ENCODE results near the gene RUSC1. TPM values are rescaled to one million over a fixed set of nuclear protein-coding genes. Genes with fewer than 3 reads are reported as not detected.

The RUSC1 gene
- total RNA-seq, 2 experiments from 2014 or later, result 10.7 to 11.8 TPM

DNA sequence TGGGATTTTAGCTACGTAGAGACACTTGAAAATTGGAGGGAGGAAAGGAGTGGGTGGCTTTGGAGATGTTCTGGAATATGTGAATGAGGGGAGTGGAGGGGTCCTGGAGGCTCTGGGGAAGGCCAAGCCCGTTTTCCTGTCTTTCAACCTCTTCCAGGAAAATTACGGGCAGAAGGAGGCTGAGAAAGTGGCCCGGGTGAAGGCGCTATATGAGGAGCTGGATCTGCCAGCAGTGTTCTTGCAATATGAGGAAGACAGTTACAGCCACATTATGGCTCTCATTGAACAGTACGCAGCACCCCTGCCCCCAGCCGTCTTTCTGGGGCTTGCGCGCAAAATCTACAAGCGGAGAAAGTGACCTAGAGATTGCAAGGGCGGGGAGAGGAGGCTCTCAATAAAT lies 442 bp upstream of the RUSC1 start:
- Mint-ChIP-seq H3K9me3 (no peaks in the 10 kb centered on the region), H3K4me1 (ENCODE audit: low read depth) (peaks cover 34% of the 10 kb centered on the region), H3K27ac (peak overlapping the region; percentile 33), H3K4me3 (peak overlapping the region; percentile 86), H3K27me3 (no peaks in the 10 kb centered on the region), H3K36me3 (ENCODE audit: low read depth) (peaks cover 7% of the 10 kb centered on the region)
- Histone ChIP-seq H3K27me3 (ENCODE audit: control insufficient read depth in 1 of 2, insufficient read depth in 2 of 2, low read length in 2 of 2) (no peaks in the 10 kb centered on the region), H3K4me1 (ENCODE audit: insufficient read depth, low read length) (peaks cover 44% of the 10 kb centered on the region), H3K9me3 (ENCODE audit: control insufficient read depth in 1 of 2, insufficient read depth in 1 of 2, low read length in 2 of 2) (no peaks in the 10 kb centered on the region), H3K36me3 (ENCODE audit: insufficient read depth, low read length) (peaks cover 11% of the 10 kb centered on the region), H3K4me3 (ENCODE audit: low read length) (peak overlapping the region; percentile 54), H3K27ac (ENCODE audit: low read depth in 1 of 2, low read length in 2 of 2) (no peak overlapping the region)
- POLR2A ChIA-PET, result interaction anchor here (0.9 to 7.1 kb wide), 4 partner anchors 47 to 113 kb away, joined by 3 to 51 read pairs (median 4); partner anchors contain the start of genes CLK2 and SCAMP3
- TF ChIP-seq, protein P1, sequence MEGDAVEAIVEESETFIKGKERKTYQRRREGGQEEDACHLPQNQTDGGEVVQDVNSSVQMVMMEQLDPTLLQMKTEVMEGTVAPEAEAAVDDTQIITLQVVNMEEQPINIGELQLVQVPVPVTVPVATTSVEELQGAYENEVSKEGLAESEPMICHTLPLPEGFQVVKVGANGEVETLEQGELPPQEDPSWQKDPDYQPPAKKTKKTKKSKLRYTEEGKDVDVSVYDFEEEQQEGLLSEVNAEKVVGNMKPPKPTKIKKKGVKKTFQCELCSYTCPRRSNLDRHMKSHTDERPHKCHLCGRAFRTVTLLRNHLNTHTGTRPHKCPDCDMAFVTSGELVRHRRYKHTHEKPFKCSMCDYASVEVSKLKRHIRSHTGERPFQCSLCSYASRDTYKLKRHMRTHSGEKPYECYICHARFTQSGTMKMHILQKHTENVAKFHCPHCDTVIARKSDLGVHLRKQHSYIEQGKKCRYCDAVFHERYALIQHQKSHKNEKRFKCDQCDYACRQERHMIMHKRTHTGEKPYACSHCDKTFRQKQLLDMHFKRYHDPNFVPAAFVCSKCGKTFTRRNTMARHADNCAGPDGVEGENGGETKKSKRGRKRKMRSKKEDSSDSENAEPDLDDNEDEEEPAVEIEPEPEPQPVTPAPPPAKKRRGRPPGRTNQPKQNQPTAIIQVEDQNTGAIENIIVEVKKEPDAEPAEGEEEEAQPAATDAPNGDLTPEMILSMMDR (IDR thresholded peaks at IDR 0.05), result no peak
- CTCF ChIA-PET, result interaction anchor here (1.4 to 6.4 kb wide), 2 partner anchors 70 to 113 kb away, joined by 4 to 114 read pairs; no protein-coding TSS in a partner anchor
- ATAC-seq (ENCODE audit: poor library complexity) (no peak), DNase-seq (no peak)
- intact Hi-C loops (cut with DNase I, micrococcal nuclease), result loop anchor here (1.0 to 5.0 kb wide), 3 partner anchors 11 to 272 kb away; no protein-coding TSS in a partner anchor

DNA sequence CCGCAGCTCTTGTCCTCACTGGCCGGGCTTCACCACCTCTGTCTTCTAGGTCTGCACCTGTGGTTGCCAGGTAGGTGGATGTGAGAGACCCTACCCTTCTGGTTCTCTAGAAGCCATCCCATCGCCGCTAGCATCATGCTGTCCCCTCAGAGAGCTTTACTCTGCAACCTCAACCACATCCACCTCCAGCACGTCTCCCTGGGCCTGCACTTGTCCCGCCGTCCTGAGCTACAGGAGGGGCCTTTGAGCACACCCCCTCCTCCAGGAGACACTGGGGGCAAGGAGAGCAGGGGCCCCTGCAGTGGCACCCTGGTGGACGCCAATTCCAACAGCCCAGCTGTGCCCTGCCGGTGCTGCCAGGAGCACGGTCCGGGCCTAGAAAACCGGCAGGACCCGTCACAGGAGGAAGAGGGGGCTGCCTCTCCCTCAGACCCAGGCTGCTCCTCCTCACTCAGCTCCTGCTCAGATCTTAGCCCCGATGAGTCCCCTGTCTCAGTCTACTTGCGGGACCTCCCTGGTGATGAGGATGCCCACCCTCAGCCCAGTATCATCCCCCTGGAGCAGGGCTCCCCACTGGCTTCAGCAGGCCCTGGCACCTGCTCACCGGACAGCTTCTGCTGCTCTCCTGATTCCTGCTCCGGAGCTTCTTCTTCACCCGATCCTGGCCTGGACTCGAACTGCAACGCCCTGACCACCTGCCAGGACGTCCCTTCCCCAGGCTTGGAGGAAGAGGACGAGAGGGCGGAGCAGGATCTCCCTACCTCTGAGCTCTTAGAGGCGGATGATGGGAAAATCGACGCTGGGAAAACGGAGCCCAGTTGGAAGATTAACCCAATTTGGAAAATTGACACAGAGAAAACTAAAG lies 1.2 kb downstream of the RUSC1 start:
- Histone ChIP-seq H3K27me3 (ENCODE audit: control insufficient read depth in 1 of 2, insufficient read depth in 2 of 2, low read length in 2 of 2) (no peaks in the 10 kb centered on the region), H3K36me3 (ENCODE audit: insufficient read depth, low read length) (peaks cover 11% of the 10 kb centered on the region), H3K27ac (ENCODE audit: low read depth in 1 of 2, low read length in 2 of 2) (no peak overlapping the region), H3K9me3 (ENCODE audit: control insufficient read depth in 1 of 2, insufficient read depth in 1 of 2, low read length in 2 of 2) (no peaks in the 10 kb centered on the region), H3K4me1 (ENCODE audit: insufficient read depth, low read length) (peaks cover 47% of the 10 kb centered on the region), H3K4me3 (ENCODE audit: low read length) (no peak overlapping the region)
- CTCF ChIA-PET, result interaction anchor here (0.9 to 6.4 kb wide), 6 partner anchors 43 to 78 kb away, joined by 3 to 114 read pairs (median 6); partner anchors contain the start of genes CLK2, ENTREP3 and HCN3
- H3K27ac Mint-ChIP-seq, result no peak overlapping the region
- no peaks in the 10 kb centered on the region for H3K9me3 Mint-ChIP-seq
- peak in 1 of 14 experiments; percentile 29 for DNase-seq
- peaks cover 43% of the 10 kb centered on the region for H3K4me1 Mint-ChIP-seq (ENCODE audit: low read depth)
- POLR2A ChIA-PET, result interaction anchor here (1.1 to 7.1 kb wide), 7 partner anchors 11 to 70 kb away, joined by 4 to 51 read pairs (median 9); partner anchors contain the start of genes CLK2, ENTREP3, FDPS and SCAMP3
- ATAC-seq (ENCODE audit: poor library complexity), result no peak
- peaks cover 5% of the 10 kb centered on the region for H3K36me3 Mint-ChIP-seq (ENCODE audit: low read depth)
- no peaks in the 10 kb centered on the region for H3K27me3 Mint-ChIP-seq
- peak overlapping the region; percentile 86 for H3K4me3 Mint-ChIP-seq
- TF ChIP-seq, protein P1 (IDR thresholded peaks at IDR 0.05), result no peak
- intact Hi-C loops (cut with DNase I, micrococcal nuclease), result loop anchor here (1.0 to 5.0 kb wide), 4 partner anchors 44 to 270 kb away; partner anchors contain the start of gene ASH1L (in 1 of the 2)

GRCh38 chr1:155322571-155322952 lies 1.9 kb downstream of the RUSC1 start:
- H3K36me3 Mint-ChIP-seq (ENCODE audit: low read depth), result no peaks in the 10 kb centered on the region
- H3K4me3 Mint-ChIP-seq, result peak overlapping the region; percentile 86
- H3K27me3 Mint-ChIP-seq, result no peaks in the 10 kb centered on the region
- H3K4me1 ChIP-seq (ENCODE audit: insufficient read depth, low read length), result peaks cover 49% of the 10 kb centered on the region
- H3K27ac Mint-ChIP-seq, result no peak overlapping the region
- no peaks in the 10 kb centered on the region for H3K27me3 ChIP-seq (ENCODE audit: control insufficient read depth in 1 of 2, insufficient read depth in 2 of 2, low read length in 2 of 2)
- no peaks in the 10 kb centered on the region for H3K9me3 ChIP-seq (ENCODE audit: control insufficient read depth in 1 of 2, insufficient read depth in 1 of 2, low read length in 2 of 2)
- TF ChIP-seq, protein P1 (IDR thresholded peaks at IDR 0.05), result no peak
- peaks cover 11% of the 10 kb centered on the region for H3K36me3 ChIP-seq (ENCODE audit: insufficient read depth, low read length)
- H3K4me3 ChIP-seq (ENCODE audit: low read length), result peak overlapping the region; percentile 100
- ATAC-seq (ENCODE audit: poor library complexity) (no peak), DNase-seq (peak in 2 of 14 experiments; percentile 35 to 50)
- intact Hi-C loops (cut with DNase I, micrococcal nuclease), result loop anchor here (1.0 to 5.0 kb wide), 4 partner anchors 44 to 270 kb away; partner anchors contain the start of gene ASH1L (in 1 of the 2)
- ChIA-PET CTCF (interaction anchor here (0.9 to 6.4 kb wide), 7 partner anchors 44 to 78 kb away, joined by 3 to 114 read pairs (median 6); partner anchors contain the start of genes CLK2, ENTREP3, HCN3 and SCAMP3), POLR2A (interaction anchor here (1.2 to 7.1 kb wide), 6 partner anchors 15 to 82 kb away, joined by 3 to 51 read pairs (median 14); partner anchors contain the start of genes CLK2, FDPS and SCAMP3)
- no peaks in the 10 kb centered on the region for H3K9me3 Mint-ChIP-seq
- no peak overlapping the region for H3K27ac ChIP-seq (ENCODE audit: low read depth in 1 of 2, low read length in 2 of 2)
- H3K4me1 Mint-ChIP-seq (ENCODE audit: low read depth), result peaks cover 48% of the 10 kb centered on the region
